Stimulated activated CD4-positive, alpha-beta T cell treated with anti-CD3 and anti-CD28 coated beads, Interleukin-2, amount 100 ng/mL, for 24 hours (primary cell): ENCODE results near the gene CRNKL1.
"Not testable (repeated sequence)": the region's sequence is repeated elsewhere in the genome, so short reads cannot be mapped to it uniquely, and the experiment has no call there.

Experiments
- DNase-seq, 2 donors: peaks; one replicate each; pipeline ENCODE4 v3.0.0-alpha.2; 2020

The CRNKL1 gene

GRCh38 chr20:20003955-20004322, 48.3 kb downstream of the CRNKL1 start:
- not testable (repeated sequence) for DNase-seq

GRCh38 chr20:20003031-20003954, 49.0 kb downstream of the CRNKL1 start:
- peak in 1 of 2 donors; percentile 27 for DNase-seq

GRCh38 chr20:20002101-20002998, 49.9 kb downstream of the CRNKL1 start:
- no peak for DNase-seq

- DNase-seq = no peak
These were observed 51.9 kb downstream of the CRNKL1 start for GRCh38 chr20:20000211-20000968.

- no peak for DNase-seq
These were observed 53.1 kb downstream of the CRNKL1 start for GRCh38 chr20:19998990-19999705.

GRCh38 chr20:19996917-19997316, 55.3 kb downstream of the CRNKL1 start:
- no peak for DNase-seq

GRCh38 chr20:19996222-19996621, 56.0 kb downstream of the CRNKL1 start:
- DNase-seq = no peak

GRCh38 chr20:19995220-19995863, 56.9 kb downstream of the CRNKL1 start:
- peak; percentile 31 to 37 for DNase-seq

- DNase-seq = no peak
These were observed 58.2 kb downstream of the CRNKL1 start for GRCh38 chr20:19993958-19994669.

- no peak for DNase-seq
These were observed 59.0 kb downstream of the CRNKL1 start for GRCh38 chr20:19992996-19993908.

GRCh38 chr20:19991854-19992253, 60.4 kb downstream of the CRNKL1 start:
- DNase-seq = no peak

GRCh38 chr20:19991308-19991707, 61.0 kb downstream of the CRNKL1 start:
- no peak for DNase-seq

- no peak for DNase-seq
These were observed 61.4 kb downstream of the CRNKL1 start for GRCh38 chr20:19990850-19991249.

- DNase-seq = no peak
These were observed 65.2 kb downstream of the CRNKL1 start for GRCh38 chr20:19987046-19987445.

GRCh38 chr20:19986419-19986818, 65.8 kb downstream of the CRNKL1 start:
- DNase-seq = no peak
